ENCODE measurements around the gene DCAKD.

Gene DCAKD

GRCh38 chr17:45092911-45093430 is 41.5 kb upstream of the DCAKD start:
- peaks cover 77% of the 10 kb centered on the region for H3K36me3 ChIP-seq (ENCODE audit: control insufficient read depth, low read length)
- H3K27me3 ChIP-seq (ENCODE audit: control insufficient read depth, low read length), result no peaks in the 10 kb centered on the region
- TF ChIP-seq CTCF (IDR thresholded peaks at IDR 0.05; ENCODE audit: low read depth, low read length, poor library complexity, severe bottlenecking) (no peak), EZH2phosphoT487 (IDR thresholded peaks at IDR 0.05; ENCODE audit: borderline replicate concordance, low read length) (no peak)
- H3K9me2 ChIP-seq (replicated peaks; ENCODE audit: control insufficient read depth, low read length), result no peaks in the 10 kb centered on the region
- no peaks in the 10 kb centered on the region for H4K20me1 ChIP-seq (ENCODE audit: control insufficient read depth, insufficient read depth, low read depth, low read length)
- peaks cover 3% of the 10 kb centered on the region; the same call in 1 of the 2 replicates for H3F3A ChIP-seq (ENCODE audit: control insufficient read depth, insufficient read depth)
- peaks cover 6% of the 10 kb centered on the region; the same call in 1 of the 2 replicates for H3K4me1 ChIP-seq (ENCODE audit: control insufficient read depth, low read length)
- H3K27ac ChIP-seq (ENCODE audit: low read depth, low read length), result no peak overlapping the region
- H3K79me2 ChIP-seq (ENCODE audit: control insufficient read depth, low read length), result no peaks in the 10 kb centered on the region
- H3K4me2 ChIP-seq (ENCODE audit: low read length), result no peak overlapping the region
- no peaks in the 10 kb centered on the region for H3K9me3 ChIP-seq (ENCODE audit: control insufficient read depth, insufficient read depth, low read length)
- no peak overlapping the region for H3K4me3 ChIP-seq (ENCODE audit: low read length)

GRCh38 chr17:45091778-45092425 is 40.5 kb upstream of the DCAKD start:
- TF ChIP-seq EZH2phosphoT487 (IDR thresholded peaks at IDR 0.05; ENCODE audit: borderline replicate concordance, low read length), result no peak
- TF ChIP-seq CTCF (IDR thresholded peaks at IDR 0.05; ENCODE audit: low read depth, low read length, poor library complexity, severe bottlenecking), result no peak
- no peak overlapping the region for H3K27ac ChIP-seq (ENCODE audit: low read depth, low read length)
- no peaks in the 10 kb centered on the region for H4K20me1 ChIP-seq (ENCODE audit: control insufficient read depth, insufficient read depth, low read depth, low read length)

DNA sequence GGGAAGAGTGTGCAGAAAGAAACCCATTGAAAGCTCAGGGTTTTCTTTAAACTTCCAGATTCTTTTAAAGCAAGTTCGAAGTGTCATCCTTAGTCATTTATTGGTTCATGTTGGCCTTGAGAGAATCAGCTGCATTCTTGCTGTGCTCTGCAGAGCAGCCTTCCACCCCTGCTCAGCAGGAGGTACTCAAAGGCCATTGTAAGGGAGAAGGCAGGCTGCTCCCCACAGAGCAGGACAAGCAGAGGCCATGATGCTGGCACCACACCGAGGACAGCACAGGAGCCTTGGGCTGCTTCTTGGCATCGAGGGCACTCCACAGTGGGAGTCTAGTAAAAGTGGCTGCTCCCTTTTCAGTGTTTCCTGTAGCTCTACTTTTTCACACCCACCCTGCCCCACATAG is 39.3 kb upstream of the DCAKD start:
- TF ChIP-seq CTCF (IDR thresholded peaks at IDR 0.05; ENCODE audit: low read depth, low read length, poor library complexity, severe bottlenecking) (no peak), EZH2phosphoT487 (IDR thresholded peaks at IDR 0.05; ENCODE audit: borderline replicate concordance, low read length) (no peak)
- Histone ChIP-seq H3K36me3 (ENCODE audit: control insufficient read depth, low read length) (peaks cover 73% of the 10 kb centered on the region), H3K79me2 (ENCODE audit: control insufficient read depth, low read length) (no peaks in the 10 kb centered on the region), H3K4me3 (ENCODE audit: low read length) (no peak overlapping the region), H3K4me1 (ENCODE audit: control insufficient read depth, low read length) (no peaks in the 10 kb centered on the region; the same call in 1 of the 2 replicates), H3F3A (ENCODE audit: control insufficient read depth, insufficient read depth) (peaks cover 3% of the 10 kb centered on the region; the same call in 1 of the 2 replicates), H3K4me2 (ENCODE audit: low read length) (no peak overlapping the region), H3K9me2 (replicated peaks; ENCODE audit: control insufficient read depth, low read length) (no peaks in the 10 kb centered on the region), H3K27me3 (ENCODE audit: control insufficient read depth, low read length) (no peaks in the 10 kb centered on the region), H3K27ac (ENCODE audit: low read depth, low read length) (no peak overlapping the region), H4K20me1 (ENCODE audit: control insufficient read depth, insufficient read depth, low read depth, low read length) (no peaks in the 10 kb centered on the region), H3K9me3 (ENCODE audit: control insufficient read depth, insufficient read depth, low read length) (no peaks in the 10 kb centered on the region)

More at GRCh38 chr17:45091778-45092425, 40.5 kb upstream of the DCAKD start:
- Histone ChIP-seq H3K9me3 (ENCODE audit: control insufficient read depth, insufficient read depth, low read length) (no peaks in the 10 kb centered on the region), H3K4me3 (ENCODE audit: low read length) (no peak overlapping the region), H3K9me2 (replicated peaks; ENCODE audit: control insufficient read depth, low read length) (no peaks in the 10 kb centered on the region), H3K79me2 (ENCODE audit: control insufficient read depth, low read length) (no peaks in the 10 kb centered on the region), H3K4me1 (ENCODE audit: control insufficient read depth, low read length) (peaks cover 6% of the 10 kb centered on the region; the same call in 1 of the 2 replicates), H3K36me3 (ENCODE audit: control insufficient read depth, low read length) (peaks cover 77% of the 10 kb centered on the region), H3F3A (ENCODE audit: control insufficient read depth, insufficient read depth) (peaks cover 3% of the 10 kb centered on the region; the same call in 1 of the 2 replicates), H3K27me3 (ENCODE audit: control insufficient read depth, low read length) (no peaks in the 10 kb centered on the region), H3K4me2 (ENCODE audit: low read length) (no peak overlapping the region)

All from DOHH2 (cell line).